SK-N-SH (cell line): Measurements from ENCODE around the gene ARHGEF6. TPM values are rescaled to one million over a fixed set of nuclear protein-coding genes. Genes with fewer than 3 reads are reported as not detected.

ENCODE experiments used
- CTCF ChIA-PET: fragments of 300-600, 350-600 bp; formaldehyde crosslinking; extraction: SDS; loops from one replicate; lab custom pipeline; 2021; lab: Yijun Ruan, JAX
- POLR2A ChIA-PET: fragments of 350-600 bp; sonication (Branson Sonifier 250); formaldehyde crosslinking; extraction: SDS; loops from one replicate; lab custom pipeline; 2020; ENCODE audit warnings: antibody characterized with exemption, inconsistent platforms; lab: Yijun Ruan, JAX
- DNase-seq: peaks from one replicate; pipeline ENCODE4 v3.0.0; 2012
- H2AFZ ChIP-seq: fragments of 200-600 bp; sonication (generic); 2 replicates; pipeline ENCODE4 v1.8.1; 2016; ENCODE audit warnings: antibody characterized with exemption, mild to moderate bottlenecking, low read depth
- H3F3A ChIP-seq: fragments of 200-600 bp; sonication (generic); replicated peaks from 2 replicates; pipeline ENCODE3; 2016; ENCODE audit warnings: antibody characterized with exemption, mild to moderate bottlenecking; ENCODE audit not compliant: insufficient read depth
- H3K27ac ChIP-seq, 2 experiments: fragments of 200-500 bp in 1 of 2; fragments of 200-600 bp in 1 of 2; sonication (Bioruptor generic) in 1 of 2; sonication (generic), shearing (Covaris generic) in 1 of 2; 2 replicates each; pipeline versions ENCODE4 v1.5.1 to v1.6.1; 2014 to 2016; ENCODE audit warnings: low read depth in 2 of 2, inconsistent platforms in 1 of 2, low read length in 1 of 2, mild to moderate bottlenecking in 1 of 2, mixed read lengths in 1 of 2
- H3K27me3 ChIP-seq: fragments of 200-600 bp; sonication (generic), shearing (Covaris generic); 2 replicates; pipeline ENCODE4 v1.6.1; 2016; ENCODE audit warnings: mixed run types; ENCODE audit not compliant: insufficient read depth
- H3K36me3 ChIP-seq, 2 experiments: fragments of 200-500 bp in 1 of 2; fragments of 200-600 bp in 1 of 2; sonication (Bioruptor generic) in 1 of 2; sonication (generic) in 1 of 2; replicated peaks in 1 of 2; 2 replicates each; pipeline versions ENCODE3 to v1.5.1; 2014 to 2016; ENCODE audit warnings: low read length in 1 of 2, mild to moderate bottlenecking in 1 of 2; ENCODE audit not compliant: insufficient read depth in 2 of 2, control insufficient read depth in 1 of 2
- H3K4me1 ChIP-seq, 2 experiments: fragments of 200-500 bp in 1 of 2; fragments of 200-600 bp in 1 of 2; sonication (Bioruptor generic) in 1 of 2; sonication (generic), shearing (Covaris generic) in 1 of 2; 2 replicates each; pipeline versions ENCODE4 v1.5.1 to v1.6.1; 2014 to 2016; ENCODE audit warnings: low read depth in 1 of 2, low read length in 1 of 2, mixed run types in 1 of 2; ENCODE audit not compliant: insufficient read depth in 2 of 2, control insufficient read depth in 1 of 2
- H3K4me2 ChIP-seq: fragments of 200-600 bp; sonication (generic), shearing (Covaris generic); 2 replicates; pipeline ENCODE4 v1.6.1; 2017; ENCODE audit warnings: mixed run types
- H3K4me3 ChIP-seq, 2 experiments: fragments of 200-500 bp in 1 of 2; fragments of 200-600 bp in 1 of 2; sonication (Bioruptor generic) in 1 of 2; sonication (generic), shearing (Covaris generic) in 1 of 2; 2 replicates each; pipeline versions ENCODE4 v1.5.1 to v1.8.1; 2014 to 2016; ENCODE audit warnings: low read depth in 2 of 2, inconsistent platforms in 1 of 2, low read length in 1 of 2, mild to moderate bottlenecking in 1 of 2, mixed read lengths in 1 of 2, moderate library complexity in 1 of 2
- H3K79me2 ChIP-seq: fragments of 200-600 bp; sonication (generic); 2 replicates; pipeline ENCODE4 v1.8.1; 2017; ENCODE audit warnings: mild to moderate bottlenecking; ENCODE audit not compliant: insufficient read depth
- H3K9ac ChIP-seq: fragments of 200-600 bp; sonication (generic); 2 replicates; pipeline ENCODE4 v1.6.1; 2017; ENCODE audit warnings: mixed run types
- H3K9me2 ChIP-seq: fragments of 200-600 bp; sonication (generic); 2 replicates; pipeline ENCODE4 v1.6.1; 2017; ENCODE audit warnings: mixed run types
- H3K9me3 ChIP-seq: fragments of 200-600 bp; sonication (generic); 2 replicates; pipeline ENCODE4 v1.6.1; 2017; ENCODE audit warnings: mixed run types, mild to moderate bottlenecking, moderate library complexity
- H4K20me1 ChIP-seq: fragments of 200-600 bp; sonication (generic); 2 replicates; pipeline ENCODE4 v1.6.1; 2017; ENCODE audit warnings: mild to moderate bottlenecking, mixed run types; ENCODE audit not compliant: insufficient read depth
- NRF1 ChIP-seq: IDR thresholded peaks from 2 replicates; pipeline ENCODE4 v1.6.1; 2012; ENCODE audit warnings: low read depth, mild to moderate bottlenecking, low read length
- POLR2AphosphoS5 ChIP-seq: IDR thresholded peaks from 2 replicates; pipeline ENCODE4 v1.6.1; 2012; ENCODE audit warnings: low read depth, low read length
- RAD21 ChIP-seq: IDR thresholded peaks from 2 replicates; pipeline ENCODE4 v1.6.1; 2012; ENCODE audit warnings: mild to moderate bottlenecking, low read length
- RCOR1 ChIP-seq: fragments of 150-350 bp; IDR thresholded peaks from 2 replicates; pipeline ENCODE4 v1.6.1; 2017; ENCODE audit warnings: antibody characterized with exemption, low read length
- REST ChIP-seq: IDR thresholded peaks from 2 replicates; pipeline ENCODE4 v1.6.1; 2012; ENCODE audit warnings: mild to moderate bottlenecking, low read depth, low read length, moderate library complexity
- RFX5 ChIP-seq: IDR thresholded peaks from 2 replicates; pipeline ENCODE4 v1.6.1; 2012; ENCODE audit warnings: mild to moderate bottlenecking, improper control_type of control experiment, low read length
- TAF1 ChIP-seq: IDR thresholded peaks from 2 replicates; pipeline ENCODE4 v1.6.1; 2012; ENCODE audit warnings: low read depth, mild to moderate bottlenecking, low read length, moderate library complexity, borderline replicate concordance
- TEAD4 ChIP-seq: IDR thresholded peaks from 2 replicates; pipeline ENCODE4 v1.4.0; 2012; ENCODE audit warnings: mild to moderate bottlenecking, borderline replicate concordance; ENCODE audit not compliant: insufficient read depth
- YY1 ChIP-seq: IDR thresholded peaks from 2 replicates; pipeline ENCODE4 v1.4.0; 2012; ENCODE audit warnings: low read depth, mild to moderate bottlenecking
- WGBS: methylation state at CpG from one replicate; pipeline ENCODE4 v1.1.6; 2017; ENCODE audit warnings: low lambda C conversion rate; 5-methylcytosine and 5-hydroxymethylcytosine counted together
- polyA plus RNA-seq, 3 experiments: library from polyadenylated mRNA; depleted of rRNA; stranded (reverse); fragments of >200 nt; gene quantifications; 2 replicates each; pipeline ENCODE4 v1.2.3, GENCODE V29; 2012
- TF ChIP-seq, protein P1 (sequence below): fragments of 150-350 bp; IDR thresholded peaks from 2 replicates; pipeline ENCODE4 v1.6.1; 2016; ENCODE audit warnings: mild to moderate bottlenecking, low read depth, low read length

ARHGEF6 gene
- polyA plus RNA-seq, 1 of the 3 experiments (the other 2 are of a cell fraction), result 2.7 TPM

DNA sequence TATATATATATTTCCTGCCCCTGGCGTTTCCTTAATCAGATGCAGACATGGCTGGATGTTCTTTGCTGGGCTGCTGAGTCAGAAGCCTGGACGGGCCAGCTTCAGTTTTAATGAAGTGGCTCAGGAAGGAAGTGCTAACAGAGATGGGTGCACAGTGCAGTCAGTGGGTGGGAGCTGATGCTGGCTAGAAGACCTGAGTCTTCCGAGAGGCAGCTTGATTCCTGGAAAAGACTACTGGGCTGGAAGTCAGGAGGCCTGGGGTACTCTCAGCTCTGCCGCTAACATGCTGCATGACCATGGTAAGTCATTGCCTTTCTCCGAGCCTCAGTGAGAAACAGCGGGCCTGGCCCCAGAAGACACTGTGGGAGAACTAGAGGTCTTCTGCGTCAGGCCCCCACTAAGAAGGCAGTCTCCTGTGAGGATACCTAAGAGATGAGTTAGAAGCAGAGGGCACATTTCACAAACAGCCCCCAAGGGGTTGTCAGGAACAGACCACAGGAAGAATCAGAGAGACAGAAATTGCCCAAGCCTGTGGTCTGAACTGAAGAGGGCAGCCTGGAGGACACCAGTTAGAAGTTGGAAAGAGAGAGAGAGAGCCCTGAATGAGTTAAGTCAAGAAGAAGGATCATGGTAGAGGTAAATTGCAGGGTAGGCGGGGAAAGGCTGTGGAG is 141.1 kb downstream of the ARHGEF6 start:
- ChIA-PET POLR2A (no interaction called here), CTCF (interaction anchor here (1.0 kb wide), 1 partner anchor 26 kb away, joined by 3 read pairs; no protein-coding TSS in a partner anchor)
- Histone ChIP-seq H3K27ac (no peak overlapping the region), H3K4me3 (no peak overlapping the region), H3K36me3 (no peaks in the 10 kb centered on the region), H3K4me2 (no peak overlapping the region), H3K4me1 (no peaks in the 10 kb centered on the region; a peak in 1 of 4 replicates), H3K79me2 (no peaks in the 10 kb centered on the region), H4K20me1 (no peaks in the 10 kb centered on the region), H3F3A (no peaks in the 10 kb centered on the region), H3K27me3 (no peaks in the 10 kb centered on the region; the same call in 1 of the 2 replicates), H3K9ac (no peak overlapping the region), H3K9me3 (no peaks in the 10 kb centered on the region), H2AFZ (no peak overlapping the region), H3K9me2 (no peaks in the 10 kb centered on the region)
- no peak for TF ChIP-seq NRF1
- TF ChIP-seq POLR2AphosphoS5, result no peak
- TF ChIP-seq TAF1, result no peak
- no peak for TF ChIP-seq RFX5
- TF ChIP-seq, protein P1, sequence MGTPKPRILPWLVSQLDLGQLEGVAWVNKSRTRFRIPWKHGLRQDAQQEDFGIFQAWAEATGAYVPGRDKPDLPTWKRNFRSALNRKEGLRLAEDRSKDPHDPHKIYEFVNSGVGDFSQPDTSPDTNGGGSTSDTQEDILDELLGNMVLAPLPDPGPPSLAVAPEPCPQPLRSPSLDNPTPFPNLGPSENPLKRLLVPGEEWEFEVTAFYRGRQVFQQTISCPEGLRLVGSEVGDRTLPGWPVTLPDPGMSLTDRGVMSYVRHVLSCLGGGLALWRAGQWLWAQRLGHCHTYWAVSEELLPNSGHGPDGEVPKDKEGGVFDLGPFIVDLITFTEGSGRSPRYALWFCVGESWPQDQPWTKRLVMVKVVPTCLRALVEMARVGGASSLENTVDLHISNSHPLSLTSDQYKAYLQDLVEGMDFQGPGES, result no peak
- whole genome bisulfite sequencing, result 36% methylated on average over 7 of the region's 8 CpGs
- DNase-seq, result no peak

DNA sequence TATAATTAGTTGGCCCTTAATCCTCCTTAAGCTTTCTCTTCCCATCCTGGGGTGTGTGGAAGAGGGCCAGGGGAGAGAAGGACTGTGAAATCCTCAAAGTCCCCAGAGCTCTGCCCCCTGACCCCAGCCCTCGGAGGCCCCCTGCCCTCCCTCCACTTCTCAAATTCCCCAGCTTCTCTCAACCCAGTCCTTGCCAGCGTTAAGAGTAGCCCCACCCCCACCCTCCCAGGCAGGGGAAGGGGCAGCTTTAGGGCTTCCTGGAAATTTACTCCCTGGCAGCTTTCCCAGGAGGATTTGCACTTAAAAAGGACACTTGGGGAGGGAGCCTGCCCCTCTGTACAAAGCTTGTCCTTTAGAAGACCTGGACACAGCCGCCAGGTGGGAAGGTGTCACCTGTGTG is 144.6 kb downstream of the ARHGEF6 start:
- H3F3A ChIP-seq, result no peaks in the 10 kb centered on the region
- H3K79me2 ChIP-seq, result no peaks in the 10 kb centered on the region
- H3K9ac ChIP-seq, result no peak overlapping the region
- H3K4me2 ChIP-seq, result no peak overlapping the region
- no peaks in the 10 kb centered on the region for H3K9me3 ChIP-seq
- no peak overlapping the region for H2AFZ ChIP-seq
- TF ChIP-seq TEAD4, result no peak
- TF ChIP-seq RAD21, result no peak
- TF ChIP-seq, all 33 proteins: peak for 0
- H3K27me3 ChIP-seq, result peaks cover 3% of the 10 kb centered on the region; the same call in 1 of the 2 replicates
- no peaks in the 10 kb centered on the region for H3K9me2 ChIP-seq
- DNase-seq, result no peak
- CTCF ChIA-PET, result interaction anchor here (1.6 kb wide), 1 partner anchor 608 kb away, joined by 4 read pairs; no protein-coding TSS in a partner anchor
- H3K27ac ChIP-seq, result no peak overlapping the region
- no peaks in the 10 kb centered on the region for H4K20me1 ChIP-seq
- H3K4me3 ChIP-seq, result no peak overlapping the region
- H3K4me1 ChIP-seq, result no peaks in the 10 kb centered on the region; a peak in 1 of 4 replicates
- H3K36me3 ChIP-seq, result no peaks in the 10 kb centered on the region
- WGBS, result 4% methylated on average over 2 of the region's 3 CpGs
- POLR2A ChIA-PET, result no interaction called here

- Histone ChIP-seq H3K9me3 (no peaks in the 10 kb centered on the region), H4K20me1 (no peaks in the 10 kb centered on the region), H3K4me1 (no peaks in the 10 kb centered on the region; a peak in 1 of 4 replicates), H3K4me2 (no peak overlapping the region), H3K4me3 (no peak overlapping the region), H3K36me3 (no peaks in the 10 kb centered on the region), H3K79me2 (no peaks in the 10 kb centered on the region), H3K9me2 (no peaks in the 10 kb centered on the region), H3K9ac (no peak overlapping the region), H3F3A (no peaks in the 10 kb centered on the region), H3K27me3 (peaks cover 3% of the 10 kb centered on the region; the same call in 1 of the 2 replicates), H2AFZ (no peak overlapping the region), H3K27ac (no peak overlapping the region)
- CTCF ChIA-PET, result interaction anchor here (1.6 kb wide), 1 partner anchor 607 kb away, joined by 4 read pairs; no protein-coding TSS in a partner anchor
- whole genome bisulfite sequencing, result 48% methylated on average over 6 of the region's 6 CpGs
- DNase-seq, result no peak
- POLR2A ChIA-PET, result no interaction called here
- TF ChIP-seq RCOR1, result no peak
- no peak for TF ChIP-seq REST
- no peak for TF ChIP-seq YY1
- TF ChIP-seq TEAD4, result no peak
These were observed 145.5 kb downstream of the ARHGEF6 start for GRCh38 chrX:136635235-136635634.
